ENCODE data around the gene RAPGEF4. TPM values are rescaled to one million over a fixed set of nuclear protein-coding genes. Genes with fewer than 3 reads are reported as not detected.

RAPGEF4 gene
- total and polyA plus RNA-seq, 9 of the 15 experiments (the other 6 are each of a cell fraction or from before 2014, with no cell fraction given), result 0.04 to 0.33 (median 0.13) TPM; not detected in 6

- BruUV-seq (replicated peaks), result no TSS peak
- Histone ChIP-seq H3K9me3 (replicated peaks; ENCODE audit: control insufficient read depth, insufficient read depth, low read depth, low read length) (no peaks in the 10 kb centered on the region), H3K79me2 (ENCODE audit: control insufficient read depth, insufficient read depth, low read length) (no peaks in the 10 kb centered on the region), H3K4me3 (no peak overlapping the region), H3K27ac (ENCODE audit: extremely low read depth, low read depth, low read length) (no peak overlapping the region), H2AFZ (ENCODE audit: low read depth, low read length) (no peak overlapping the region), H3K9ac (ENCODE audit: insufficient read depth in 1 of 2, low read depth in 2 of 2, low read length in 2 of 2) (no peak overlapping the region), H3K27me3 (ENCODE audit: control insufficient read depth in 2 of 2, insufficient read depth in 2 of 2, low read length in 2 of 2) (peaks cover 0 to 2% of the 10 kb centered on the region in 2 experiments; a peak in 3 of 5 replicates), H3K9me1 (ENCODE audit: control insufficient read depth, insufficient read depth, low read length) (no peaks in the 10 kb centered on the region), H3K4me2 (ENCODE audit: insufficient read depth, low read length) (no peak overlapping the region), H3K4me1 (replicated peaks in 1 of 2; ENCODE audit: control insufficient read depth in 2 of 2, insufficient read depth in 2 of 2, low read length in 2 of 2) (no peaks in the 10 kb centered on the region), H4K20me1 (replicated peaks; ENCODE audit: control insufficient read depth, insufficient read depth, low read length) (no peaks in the 10 kb centered on the region), H3K36me3 (ENCODE audit: control insufficient read depth, insufficient read depth, low read length) (no peaks in the 10 kb centered on the region)
- in situ Hi-C loops (cut with MboI) (no loop called here), intact Hi-C loops (cut with micrococcal nuclease) (no loop called here)
- ATAC-seq (no peak), DNase-seq (ENCODE audit: extremely low read depth in 1 of 4, low spot score in 3 of 4) (no peak), FAIRE-seq (no peak)
- WGBS (ENCODE audit: insufficient coverage, low coverage, missing lambda C conversion rate), result 3% methylated on average over 15 of the region's 15 CpGs
- CTCF ChIA-PET (ENCODE audit: low intra/inter-chr PET ratio), result no interaction called here
- POLR2A ChIA-PET, result interaction anchor here (0.7 kb wide), 1 partner anchor 13 kb away, joined by 3 read pairs; no protein-coding TSS in a partner anchor
- no peak for TF ChIP-seq ZNF584 (CRISPR knock-in tag; IDR thresholded peaks at IDR 0.05; ENCODE audit: low read depth)
- no peak for TF ChIP-seq HEY1 (CRISPR knock-in tag; IDR thresholded peaks at IDR 0.05; ENCODE audit: borderline replicate concordance)
- no peak for TF ChIP-seq MGA (IDR thresholded peaks at IDR 0.05)
- TF ChIP-seq ZNF217 (CRISPR knock-in tag; IDR thresholded peaks at IDR 0.05), result no peak
These were observed 267.3 kb downstream of the RAPGEF4 start for GRCh38 chr2:173002751-173003541.

All from K562 (cell line).